GM10266 (cell line): Measurements from ENCODE around the gene BANP.
A peak's percentile ranks its signal among the peaks of the same experiment; 100 is the strongest.

Experiments used
- DNase-seq: peaks from one replicate; pipeline ENCODE4 v3.0.0; 2012; ENCODE audit errors: extremely low spot score
- CTCF ChIP-seq: IDR thresholded peaks from 2 replicates; pipeline ENCODE4 v1.5.1; 2012; ENCODE audit warnings: mild to moderate bottlenecking, low read depth; ENCODE audit not compliant: control insufficient read depth, insufficient read depth; ENCODE audit errors: missing control alignments

Gene BANP

DNA sequence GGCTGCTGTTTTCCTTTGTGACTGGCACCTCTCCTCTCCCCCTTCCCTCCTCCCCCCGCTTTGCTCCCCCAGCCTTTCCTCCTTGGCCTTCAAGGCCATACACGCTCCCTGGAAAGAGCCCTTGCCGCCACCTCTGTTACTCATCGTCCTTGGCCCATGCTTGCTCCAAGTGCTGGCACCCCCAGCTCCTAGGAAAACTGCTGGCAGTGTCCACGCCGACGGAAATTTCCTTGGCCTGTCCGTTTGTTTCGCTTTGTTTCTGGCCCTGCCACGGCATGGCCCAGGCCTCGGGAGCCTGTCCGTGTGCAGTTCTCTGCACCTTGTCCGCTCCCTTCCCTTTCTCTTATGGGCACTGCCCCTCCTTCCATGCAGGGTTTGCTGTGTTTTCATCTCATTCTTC, 32.9 kb upstream of the BANP start:
- no peak for DNase-seq
- TF ChIP-seq CTCF = no peak

DNA sequence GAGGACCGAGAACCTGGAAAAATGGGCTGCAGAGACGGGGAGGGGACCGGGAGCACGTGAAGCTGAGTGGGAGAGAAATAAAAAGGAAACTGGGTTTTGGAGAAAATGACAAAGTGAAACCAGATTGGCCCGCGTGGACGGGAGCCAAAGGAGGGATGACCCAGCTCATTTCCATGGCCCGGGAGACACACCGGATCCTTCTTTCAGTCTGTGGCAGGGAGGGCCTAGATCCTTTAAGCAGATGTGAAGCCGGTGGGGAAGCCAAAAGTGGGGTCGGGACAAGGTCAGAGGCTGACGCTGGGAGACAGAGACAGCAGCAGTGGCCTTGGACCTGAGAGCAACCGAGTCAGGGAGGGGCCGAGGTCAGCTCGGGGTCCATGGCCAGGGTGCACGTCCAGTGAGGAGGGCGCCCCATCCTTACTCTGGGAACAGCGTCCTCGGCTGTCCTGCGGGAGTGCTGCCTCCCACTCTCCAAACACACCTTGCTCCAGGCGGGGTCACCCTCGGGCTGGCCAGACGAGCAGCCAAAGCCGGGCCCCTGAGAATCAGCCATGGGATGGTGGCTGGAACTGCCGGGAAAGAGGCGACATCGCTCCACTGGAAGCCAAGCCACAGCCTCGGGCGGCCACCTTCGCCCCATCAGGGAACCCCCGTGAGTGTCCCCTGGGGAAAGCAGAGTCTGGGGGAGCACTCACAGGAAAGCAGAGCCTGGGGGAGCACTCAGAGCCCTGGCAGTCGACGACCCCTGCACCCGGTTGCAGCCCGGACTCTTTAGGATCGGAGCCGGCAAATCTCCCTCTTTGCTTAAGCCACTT, 32.2 kb upstream of the BANP start:
- no peak for DNase-seq

DNA sequence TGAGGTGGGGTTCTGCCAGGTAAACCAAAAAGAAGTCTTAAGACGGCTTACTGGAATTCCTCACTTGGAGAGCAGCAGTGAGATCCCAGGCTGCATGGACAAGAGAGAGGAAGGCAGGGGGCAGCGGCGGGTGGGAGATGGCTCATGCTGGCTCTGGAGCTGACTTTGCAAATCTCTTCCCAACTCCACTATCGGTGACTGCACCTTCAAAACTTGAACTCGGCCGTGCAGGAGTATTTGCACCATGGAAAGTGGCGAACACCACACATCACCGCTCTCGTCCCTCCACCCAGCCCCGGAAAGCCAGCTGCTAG, 31.6 kb upstream of the BANP start:
- TF ChIP-seq CTCF = no peak
- DNase-seq = no peak

More for the DNA sequence above, 32.2 kb upstream of the BANP start:
- no peak for TF ChIP-seq CTCF

GRCh38 chr16:87921236-87921773, 29.9 kb upstream of the BANP start:
- no peak for TF ChIP-seq CTCF

DNA sequence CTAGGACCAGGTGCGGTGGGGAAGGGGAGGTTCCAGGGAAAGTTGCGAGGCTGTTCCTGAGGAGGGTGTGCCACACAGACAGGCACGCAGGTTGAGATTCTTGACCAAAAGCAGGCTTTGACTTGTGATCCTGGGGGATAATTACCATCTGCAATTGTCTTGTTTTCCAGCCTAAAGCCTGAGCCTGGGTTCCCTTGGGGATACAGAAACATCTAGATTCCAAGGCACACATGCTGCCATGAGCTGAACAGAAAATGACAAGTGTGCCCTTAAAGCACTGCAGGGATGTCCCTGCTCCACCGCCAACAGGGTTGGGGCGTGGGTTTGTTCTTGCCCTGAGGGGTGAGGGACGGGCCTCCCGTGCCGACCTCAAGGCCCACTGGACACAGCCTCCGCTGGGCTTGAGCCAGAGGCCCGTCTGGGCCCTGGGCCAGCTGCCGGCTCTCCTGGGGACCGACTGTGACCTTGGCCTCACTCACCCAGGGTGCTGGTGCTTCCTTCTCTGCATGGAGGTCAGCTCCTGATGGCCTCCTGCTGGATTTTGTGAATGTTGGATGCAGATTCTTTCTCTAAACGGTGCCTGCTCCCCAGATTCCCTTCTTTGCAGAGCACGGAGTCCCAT, 28.9 kb upstream of the BANP start:
- DNase-seq = no peak
- no peak for TF ChIP-seq CTCF

More at GRCh38 chr16:87921236-87921773, 29.9 kb upstream of the BANP start:
- no peak for DNase-seq

DNA sequence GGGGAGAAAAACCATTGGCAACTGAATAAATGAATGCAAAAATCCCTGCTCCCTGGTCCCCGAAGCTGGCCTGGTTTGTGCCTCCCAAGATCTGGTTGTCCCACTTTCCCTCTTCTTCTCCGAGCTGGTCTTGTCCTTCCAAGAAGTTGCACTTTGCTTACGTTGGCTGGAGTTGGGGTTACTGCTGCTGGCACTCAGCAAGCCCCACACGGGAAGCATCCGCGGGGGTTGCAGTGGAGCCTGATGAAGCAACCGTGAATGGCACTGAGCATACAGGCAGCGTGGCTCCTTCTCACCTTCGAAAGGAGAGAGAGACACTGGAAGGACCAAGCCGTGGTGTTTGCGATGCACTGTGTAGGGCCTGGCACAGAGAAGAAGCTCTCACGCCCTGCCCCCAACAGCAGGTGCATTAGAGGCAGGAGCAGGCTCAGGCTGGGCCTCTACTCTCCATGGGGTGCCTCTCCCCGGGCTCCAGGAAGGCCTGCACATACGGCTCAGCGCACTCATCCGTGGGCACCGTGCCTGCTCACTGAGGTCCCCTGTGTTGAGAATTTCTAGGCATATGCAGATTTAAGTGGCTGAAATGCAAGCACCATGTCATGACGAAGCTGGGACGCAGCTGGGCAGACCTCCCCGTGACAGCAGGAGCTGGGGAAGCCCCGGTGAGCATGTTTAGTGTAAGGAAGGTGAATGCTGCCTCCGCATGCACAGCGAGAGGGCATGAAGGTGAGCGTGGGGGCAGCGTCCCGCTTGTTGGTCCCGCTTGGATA, 27.0 kb upstream of the BANP start:
- DNase-seq = peak; percentile 85
- no peak for TF ChIP-seq CTCF
